ENCODE results near the gene ALK.
"Not testable (repeated sequence)": the region's sequence is repeated elsewhere in the genome, so short reads cannot be mapped to it uniquely, and the experiment has no call there.

Gene ALK

GRCh38 chr2:29259221-29259620 is 662.2 kb downstream of the ALK start:
- Histone ChIP-seq H3K9ac (ENCODE audit: low read depth, low read length) (no peak overlapping the region), H3K9me3 (ENCODE audit: insufficient read depth, low read length, severe bottlenecking) (no peaks in the 10 kb centered on the region), H3K4me2 (ENCODE audit: insufficient read depth, low read length) (no peak overlapping the region), H3K27ac (ENCODE audit: low read length) (no peak overlapping the region), H2AFZ (ENCODE audit: low read depth, low read length) (no peak overlapping the region), H4K20me1 (ENCODE audit: insufficient read depth, low read length) (no peaks in the 10 kb centered on the region), H3K4me1 (ENCODE audit: insufficient read depth, low read length) (no peaks in the 10 kb centered on the region), H3K27me3 (ENCODE audit: insufficient read depth, low read length, poor library complexity) (peaks cover 4% of the 10 kb centered on the region), H3K36me3 (ENCODE audit: insufficient read depth, low read length) (no peaks in the 10 kb centered on the region), H3K79me2 (ENCODE audit: insufficient read depth, low read length) (no peaks in the 10 kb centered on the region), H3K4me3 (ENCODE audit: low read depth in 1 of 2, low read length in 2 of 2) (no peak overlapping the region)
- no peak for DNase-seq
- no peak for TF ChIP-seq EZH2 (IDR thresholded peaks at IDR 0.05; ENCODE audit: borderline replicate concordance, low read depth, low read length, severe bottlenecking)
- TF ChIP-seq, protein P1, sequence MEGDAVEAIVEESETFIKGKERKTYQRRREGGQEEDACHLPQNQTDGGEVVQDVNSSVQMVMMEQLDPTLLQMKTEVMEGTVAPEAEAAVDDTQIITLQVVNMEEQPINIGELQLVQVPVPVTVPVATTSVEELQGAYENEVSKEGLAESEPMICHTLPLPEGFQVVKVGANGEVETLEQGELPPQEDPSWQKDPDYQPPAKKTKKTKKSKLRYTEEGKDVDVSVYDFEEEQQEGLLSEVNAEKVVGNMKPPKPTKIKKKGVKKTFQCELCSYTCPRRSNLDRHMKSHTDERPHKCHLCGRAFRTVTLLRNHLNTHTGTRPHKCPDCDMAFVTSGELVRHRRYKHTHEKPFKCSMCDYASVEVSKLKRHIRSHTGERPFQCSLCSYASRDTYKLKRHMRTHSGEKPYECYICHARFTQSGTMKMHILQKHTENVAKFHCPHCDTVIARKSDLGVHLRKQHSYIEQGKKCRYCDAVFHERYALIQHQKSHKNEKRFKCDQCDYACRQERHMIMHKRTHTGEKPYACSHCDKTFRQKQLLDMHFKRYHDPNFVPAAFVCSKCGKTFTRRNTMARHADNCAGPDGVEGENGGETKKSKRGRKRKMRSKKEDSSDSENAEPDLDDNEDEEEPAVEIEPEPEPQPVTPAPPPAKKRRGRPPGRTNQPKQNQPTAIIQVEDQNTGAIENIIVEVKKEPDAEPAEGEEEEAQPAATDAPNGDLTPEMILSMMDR (IDR thresholded peaks at IDR 0.05; ENCODE audit: borderline replicate concordance, extremely low read depth, low read length, poor library complexity, severe bottlenecking) = no peak
- no peak for ATAC-seq (ENCODE audit: insufficient read depth, low read depth)

- TF ChIP-seq, protein P1 (IDR thresholded peaks at IDR 0.05; ENCODE audit: borderline replicate concordance, extremely low read depth, low read length, poor library complexity, severe bottlenecking) = no peak
- no peak for TF ChIP-seq EZH2 (IDR thresholded peaks at IDR 0.05; ENCODE audit: borderline replicate concordance, low read depth, low read length, severe bottlenecking)
- H4K20me1 ChIP-seq (ENCODE audit: insufficient read depth, low read length) = no peaks in the 10 kb centered on the region
Observed at GRCh38 chr2:29255004-29255403, 666.4 kb downstream of the ALK start.

DNA sequence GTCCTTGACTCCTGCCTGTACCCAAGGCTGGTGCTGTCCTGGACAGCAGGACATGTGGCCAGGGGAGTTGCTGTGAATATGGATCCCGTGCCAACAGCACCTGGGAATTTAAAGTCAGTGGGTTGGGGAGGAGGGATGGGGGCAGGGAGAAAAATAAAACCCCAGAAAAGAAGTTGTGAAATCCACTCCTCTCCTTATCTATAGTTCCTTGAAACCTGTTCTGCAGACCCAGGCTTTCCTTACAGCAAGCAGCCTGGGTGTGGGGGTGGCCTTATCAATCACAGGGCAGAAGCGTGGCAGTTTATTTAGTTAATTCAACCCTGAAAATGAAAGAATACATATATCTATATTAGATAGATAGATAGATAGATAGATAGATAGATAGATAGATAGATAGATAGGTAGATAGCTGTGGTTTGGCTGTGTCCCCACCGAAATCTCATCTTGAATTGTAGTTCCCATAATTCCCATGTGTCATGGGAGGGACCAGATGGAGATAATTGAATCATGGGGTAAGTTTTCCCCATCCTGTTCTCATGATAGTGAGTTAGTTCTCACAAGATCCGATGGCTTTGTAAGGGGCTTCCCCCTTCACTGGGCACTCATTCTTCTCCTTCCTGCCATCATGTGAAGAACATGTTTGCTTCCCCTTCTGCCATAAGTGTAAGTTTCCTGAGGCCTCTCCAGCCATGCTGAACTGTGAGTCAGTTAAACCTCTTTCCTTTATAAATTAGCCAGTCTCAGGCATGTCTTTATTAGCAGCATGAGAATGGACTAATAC is 667.7 kb downstream of the ALK start:
- H3K4me1 ChIP-seq (ENCODE audit: insufficient read depth, low read length); H3K27me3 ChIP-seq (ENCODE audit: insufficient read depth, low read length, poor library complexity); H2AFZ ChIP-seq (ENCODE audit: low read depth, low read length); H3K36me3 ChIP-seq (ENCODE audit: insufficient read depth, low read length); H3K9me3 ChIP-seq (ENCODE audit: insufficient read depth, low read length, severe bottlenecking); H3K4me3 ChIP-seq (ENCODE audit: low read depth in 1 of 2, low read length in 2 of 2); H3K27ac ChIP-seq (ENCODE audit: low read length); H3K4me2 ChIP-seq (ENCODE audit: insufficient read depth, low read length); ATAC-seq (ENCODE audit: insufficient read depth, low read depth); H3K79me2 ChIP-seq (ENCODE audit: insufficient read depth, low read length); H3K9ac ChIP-seq (ENCODE audit: low read depth, low read length); H4K20me1 ChIP-seq (ENCODE audit: insufficient read depth, low read length); DNase-seq: not testable (repeated sequence)

More at GRCh38 chr2:29255004-29255403, 666.4 kb downstream of the ALK start:
- Histone ChIP-seq H3K36me3 (ENCODE audit: insufficient read depth, low read length) (no peaks in the 10 kb centered on the region), H3K27ac (ENCODE audit: low read length) (no peak overlapping the region), H2AFZ (ENCODE audit: low read depth, low read length) (no peak overlapping the region), H3K4me2 (ENCODE audit: insufficient read depth, low read length) (no peak overlapping the region), H3K4me3 (ENCODE audit: low read depth in 1 of 2, low read length in 2 of 2) (no peak overlapping the region), H3K27me3 (ENCODE audit: insufficient read depth, low read length, poor library complexity) (peaks cover 2% of the 10 kb centered on the region), H3K79me2 (ENCODE audit: insufficient read depth, low read length) (no peaks in the 10 kb centered on the region), H3K9me3 (ENCODE audit: insufficient read depth, low read length, severe bottlenecking) (no peaks in the 10 kb centered on the region), H3K4me1 (ENCODE audit: insufficient read depth, low read length) (no peaks in the 10 kb centered on the region), H3K9ac (ENCODE audit: low read depth, low read length) (no peak overlapping the region)
- no peak for ATAC-seq (ENCODE audit: insufficient read depth, low read depth)
- no peak for DNase-seq

- H3K79me2 ChIP-seq (ENCODE audit: insufficient read depth, low read length) = no peaks in the 10 kb centered on the region
- no peaks in the 10 kb centered on the region for H3K27me3 ChIP-seq (ENCODE audit: insufficient read depth, low read length, poor library complexity)
- ATAC-seq (ENCODE audit: insufficient read depth, low read depth) (no peak), DNase-seq (no peak)
- H3K36me3 ChIP-seq (ENCODE audit: insufficient read depth, low read length) = no peaks in the 10 kb centered on the region
- no peak for TF ChIP-seq EZH2 (IDR thresholded peaks at IDR 0.05; ENCODE audit: borderline replicate concordance, low read depth, low read length, severe bottlenecking)
- H3K9me3 ChIP-seq (ENCODE audit: insufficient read depth, low read length, severe bottlenecking) = no peaks in the 10 kb centered on the region
- H2AFZ ChIP-seq (ENCODE audit: low read depth, low read length) = no peak overlapping the region
- no peak overlapping the region for H3K4me2 ChIP-seq (ENCODE audit: insufficient read depth, low read length)
- H3K4me1 ChIP-seq (ENCODE audit: insufficient read depth, low read length) = no peaks in the 10 kb centered on the region
- no peak overlapping the region for H3K27ac ChIP-seq (ENCODE audit: low read length)
- no peak overlapping the region for H3K4me3 ChIP-seq (ENCODE audit: low read depth in 1 of 2, low read length in 2 of 2)
- no peaks in the 10 kb centered on the region for H4K20me1 ChIP-seq (ENCODE audit: insufficient read depth, low read length)
- H3K9ac ChIP-seq (ENCODE audit: low read depth, low read length) = no peak overlapping the region
Observed at GRCh38 chr2:29253026-29253425, 668.4 kb downstream of the ALK start.

Measured in DND-41 (cell line).